ENCODE measurements around the gene COL23A1.
"Not testable (repeated sequence)": the region's sequence is repeated elsewhere in the genome, so short reads cannot be mapped to it uniquely, and the experiment has no call there.

The COL23A1 gene

DNA sequence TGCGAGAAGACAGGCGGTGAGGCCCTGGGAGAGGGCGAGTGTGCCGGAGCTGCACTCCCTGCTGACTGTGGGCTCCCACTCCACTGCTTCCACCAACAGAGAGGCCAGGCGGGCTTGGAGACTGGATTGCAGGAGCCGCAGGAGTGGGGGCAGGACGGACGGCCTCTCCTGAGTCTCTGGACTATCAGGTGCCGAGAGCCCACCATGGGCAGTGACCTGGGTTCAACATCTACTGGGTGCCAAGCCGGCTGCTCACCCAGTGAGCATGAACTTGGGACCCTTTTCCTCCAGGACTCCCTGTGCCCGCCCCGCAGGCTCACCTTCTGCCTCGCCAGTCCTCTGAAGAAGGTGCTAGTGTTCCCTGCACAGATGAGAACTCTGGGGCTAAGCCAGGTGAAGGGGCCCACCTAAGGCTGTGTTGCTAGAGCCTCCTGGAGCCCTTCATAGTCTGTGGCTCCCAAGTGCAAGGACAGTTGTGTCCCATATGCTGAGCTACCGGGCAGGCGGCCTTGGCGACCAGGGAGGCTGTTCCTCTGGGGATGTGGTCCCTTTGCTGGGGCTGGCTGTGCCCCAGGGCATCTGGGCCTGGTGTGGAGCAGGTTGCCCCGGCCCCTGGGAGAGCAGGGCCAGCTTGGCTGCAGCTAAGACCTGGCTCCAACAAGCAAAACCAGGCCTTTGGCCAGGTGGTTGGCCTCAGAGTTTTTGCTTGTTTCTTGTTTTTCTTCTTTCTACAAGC, 279.9 kb downstream of the COL23A1 start:
- no peak for DNase-seq

DNA sequence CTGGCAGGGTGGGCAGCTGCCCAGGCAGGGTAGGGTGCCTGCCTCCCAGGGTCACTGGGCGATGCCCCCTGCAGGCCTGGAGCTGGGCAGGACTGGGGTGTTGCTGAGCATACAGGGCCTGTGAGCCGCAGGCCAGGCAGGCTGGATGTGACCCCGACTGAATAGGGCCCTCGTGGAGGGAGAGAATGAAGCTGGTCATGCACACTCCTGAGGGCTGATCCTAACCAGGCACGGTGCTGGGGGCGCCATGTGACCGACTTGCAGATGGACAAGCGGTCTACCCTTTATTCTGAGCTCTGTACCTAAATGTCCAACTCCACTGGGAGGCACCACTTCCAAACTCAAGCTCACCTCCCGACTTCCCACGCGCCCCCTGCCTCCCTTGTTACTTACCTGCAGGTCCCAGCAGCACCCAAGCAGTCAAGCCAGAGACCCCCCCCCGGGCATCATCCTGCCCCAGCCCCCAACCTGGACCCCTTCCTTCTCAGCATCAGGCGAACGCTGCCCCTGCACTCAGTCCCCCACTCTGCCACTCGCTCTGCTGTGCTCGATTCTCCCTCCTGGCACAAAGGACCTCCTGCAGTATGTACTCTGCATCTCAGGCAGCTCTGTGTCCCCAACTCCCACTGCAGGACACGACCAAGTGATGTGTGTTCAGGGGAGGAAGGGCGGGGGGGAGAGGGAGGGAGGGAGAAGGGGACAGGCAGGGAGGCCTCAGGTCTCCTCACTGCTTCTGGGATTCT, 280.8 kb downstream of the COL23A1 start:
- no peak for DNase-seq

DNA sequence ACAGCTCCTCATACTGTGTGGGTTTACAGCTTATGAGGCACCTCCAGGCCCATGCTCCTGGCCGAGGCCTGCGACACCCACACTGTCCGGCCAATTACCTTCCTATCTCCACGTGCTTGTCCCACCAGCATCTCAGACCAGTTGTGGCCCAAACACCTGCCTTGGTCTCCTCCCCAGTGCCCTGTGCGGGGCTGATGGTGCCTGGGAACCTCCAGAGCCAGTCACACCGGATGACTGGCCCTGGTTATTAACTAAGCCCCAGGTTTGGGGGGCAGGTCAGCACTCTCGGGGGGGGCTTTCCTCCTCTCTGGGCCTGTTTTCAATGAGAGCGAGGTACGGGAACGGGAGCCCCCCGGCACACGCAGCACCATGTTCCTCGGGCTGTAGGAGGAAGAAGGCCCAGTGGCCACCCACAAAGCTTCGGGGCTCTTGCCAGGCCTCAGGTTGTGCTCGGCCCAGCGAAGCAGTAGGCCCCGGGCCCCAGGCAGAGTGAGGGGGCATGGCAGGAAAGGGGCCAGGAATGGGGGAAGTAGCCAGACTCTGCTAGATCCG, 281.6 kb downstream of the COL23A1 start:
- no peak for DNase-seq

DNA sequence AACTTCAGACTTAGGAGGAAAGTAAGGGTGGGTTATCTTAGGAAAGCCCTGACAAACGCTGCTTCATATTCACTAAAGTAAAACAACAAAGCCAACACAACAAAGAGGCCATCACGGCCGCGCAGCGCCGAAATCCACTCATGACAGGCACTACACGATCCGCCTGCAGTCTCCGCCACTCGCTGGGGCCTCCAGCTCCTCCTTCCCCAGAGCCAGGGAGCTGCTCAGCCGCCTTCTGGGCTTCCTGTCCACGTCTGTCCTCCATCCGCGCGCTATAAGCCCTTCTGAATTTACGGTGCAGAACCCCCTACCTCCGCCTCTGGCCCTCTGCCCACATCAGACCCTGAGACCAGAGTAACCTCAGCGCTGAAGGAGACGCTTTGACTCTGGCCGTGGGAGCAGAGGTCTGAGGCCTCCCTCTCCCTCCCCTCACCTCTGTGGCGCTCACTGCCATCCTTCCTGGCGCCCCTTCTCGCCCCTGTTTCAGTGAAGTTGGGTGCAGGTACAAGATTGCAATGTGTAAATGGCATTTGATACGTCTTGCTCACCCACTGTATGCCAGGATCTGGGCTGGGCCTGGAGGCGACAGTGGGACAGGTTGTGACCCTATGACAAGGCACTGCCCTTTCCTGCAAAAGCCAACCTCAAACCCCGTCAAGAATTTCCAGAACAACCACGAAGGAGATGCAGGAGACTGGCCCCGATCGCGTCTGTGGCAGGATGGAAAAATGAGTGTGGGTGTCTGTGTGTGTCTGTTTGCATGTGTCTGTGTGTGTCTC, 282.7 kb downstream of the COL23A1 start:
- no peak for DNase-seq

DNA sequence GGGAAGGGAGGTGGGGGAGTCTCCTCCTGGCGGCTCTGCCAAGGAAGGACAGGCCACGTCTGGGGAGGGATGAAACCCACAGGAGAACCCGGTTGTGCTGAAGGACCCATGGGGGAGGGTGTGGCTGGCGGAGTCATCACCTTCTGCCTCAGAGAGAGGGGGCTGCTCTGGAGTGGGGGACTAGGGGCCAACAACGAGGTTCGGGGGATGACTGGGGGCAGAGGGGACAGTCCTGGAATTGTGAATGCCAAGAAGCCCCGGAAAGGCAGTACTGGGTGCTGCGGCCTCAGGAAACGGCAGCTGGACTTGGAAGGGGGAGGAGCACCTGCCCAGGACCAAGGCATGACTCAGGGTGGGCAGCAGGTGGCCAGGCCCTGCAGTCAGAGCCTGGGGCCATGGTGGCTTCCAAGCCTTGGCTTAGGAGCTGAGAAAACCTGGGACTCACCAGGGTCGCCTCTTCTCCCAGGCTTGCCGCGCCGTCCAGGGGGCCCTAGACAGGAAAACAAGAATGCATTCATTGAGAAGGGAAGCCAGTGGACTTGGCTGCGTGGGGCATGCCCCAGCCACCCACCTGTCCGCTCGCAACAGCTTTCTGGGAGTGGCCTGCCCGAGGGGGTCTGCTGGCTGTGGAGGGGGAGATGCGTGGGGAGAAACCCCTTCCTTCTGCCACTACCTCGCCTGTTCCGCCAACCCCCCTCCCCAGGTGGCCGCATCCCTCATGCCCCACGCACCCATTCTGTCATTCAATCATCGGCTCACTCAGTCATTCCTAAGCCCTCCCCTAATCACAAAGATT, 283.6 kb downstream of the COL23A1 start:
- no peak for DNase-seq

DNA sequence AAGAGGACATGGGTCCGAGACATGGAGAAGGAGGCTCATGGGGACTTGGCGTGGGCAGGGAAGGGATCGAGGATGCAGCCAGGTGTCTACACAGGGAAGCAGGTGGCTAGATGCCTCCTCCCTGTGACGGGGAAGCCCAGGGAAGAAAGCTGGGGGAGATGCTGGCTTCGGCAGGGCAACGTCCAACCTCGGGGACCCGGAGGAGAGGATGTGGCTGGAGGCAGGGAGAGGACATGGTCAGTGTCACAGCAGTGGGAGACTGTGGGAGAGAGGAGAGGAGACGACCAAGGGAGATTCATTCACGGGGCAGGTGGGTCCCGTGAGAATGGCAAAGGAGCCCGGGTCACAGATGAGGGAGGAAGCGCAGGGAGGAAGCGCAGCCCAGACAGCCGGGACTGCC, 284.4 kb downstream of the COL23A1 start:
- DNase-seq: no peak

DNA sequence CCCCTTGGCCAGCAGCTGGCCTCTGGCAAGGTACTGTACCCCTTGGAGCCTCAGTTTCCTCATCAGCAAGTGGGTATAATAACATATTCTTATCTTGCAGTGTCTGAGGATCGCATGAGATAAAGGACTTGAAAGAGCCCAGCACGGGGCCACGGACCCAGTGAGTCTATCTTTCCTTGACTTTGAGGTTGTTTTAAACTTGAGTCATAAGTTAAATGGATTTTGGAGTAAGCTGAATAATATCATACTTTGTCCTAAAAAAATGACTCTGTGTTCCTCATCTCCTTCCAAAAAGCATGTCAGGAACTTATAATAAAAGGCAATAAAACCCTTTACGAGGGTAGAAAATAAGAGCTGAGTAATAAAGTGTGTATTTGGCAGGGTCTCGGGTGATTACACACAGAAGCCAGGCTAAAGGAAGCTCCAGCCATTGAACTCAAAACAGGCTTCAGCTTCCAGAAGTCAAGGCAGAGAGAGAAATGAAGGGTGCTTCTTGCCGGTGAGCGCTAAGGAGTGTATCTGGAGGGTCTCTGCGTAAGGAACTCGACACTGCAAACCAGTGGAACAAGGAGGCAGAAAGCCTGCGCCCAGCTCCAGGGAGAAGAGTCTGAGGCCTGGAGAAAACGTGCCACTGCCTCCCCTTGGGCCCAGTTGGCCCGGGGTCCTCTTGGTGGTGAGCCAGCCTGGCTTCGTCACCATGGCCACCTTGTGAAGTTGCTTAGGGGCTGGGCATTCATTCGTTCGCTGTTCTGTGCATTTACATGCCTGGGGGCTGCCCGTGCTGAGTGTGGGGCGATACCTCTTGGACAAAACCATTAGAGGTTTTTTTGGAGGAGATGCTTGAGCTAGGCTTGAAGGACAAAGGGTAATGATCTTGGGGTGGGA, 285.2 kb downstream of the COL23A1 start:
- DNase-seq: no peak

DNA sequence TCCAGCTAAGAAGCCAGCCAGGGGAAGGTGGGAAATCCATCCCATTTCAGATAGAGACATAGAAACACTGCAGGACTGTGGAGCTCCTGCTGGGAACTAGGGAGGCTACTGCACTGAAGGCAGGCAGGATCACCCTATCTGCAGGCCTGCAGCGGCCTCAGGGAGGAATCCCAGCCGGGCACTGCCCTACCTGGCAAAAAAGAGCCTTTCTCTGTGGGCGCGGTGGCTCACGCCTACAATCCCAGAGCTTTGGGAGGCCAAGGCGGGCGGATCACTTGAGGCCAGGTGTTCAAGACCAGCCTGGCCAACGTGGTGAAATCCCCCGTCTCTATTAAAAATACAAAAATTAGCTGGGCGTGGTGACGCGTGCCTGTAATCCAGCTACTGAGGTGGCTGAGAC, 286.2 kb downstream of the COL23A1 start:
- DNase-seq: no peak

DNA sequence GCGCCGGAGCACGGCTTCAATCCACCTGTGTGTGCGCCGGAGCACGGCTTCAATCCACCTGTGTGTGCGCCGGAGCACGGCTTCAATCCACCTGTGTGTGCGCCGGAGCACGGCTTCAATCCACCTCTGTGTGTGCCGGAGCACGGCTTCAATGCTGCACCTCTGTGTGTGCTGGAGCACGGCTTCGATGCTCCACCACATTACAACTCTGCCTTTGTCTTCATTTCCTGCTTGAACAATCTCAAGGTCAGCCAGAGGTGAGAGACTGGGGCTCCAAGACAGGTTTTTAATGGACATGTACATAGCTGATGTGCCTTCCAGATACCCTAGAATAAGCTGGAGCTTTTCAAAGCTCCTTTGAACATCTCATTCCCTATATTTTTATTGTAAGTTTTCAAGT, 287.9 kb downstream of the COL23A1 start:
- not testable (repeated sequence) for DNase-seq

DNA sequence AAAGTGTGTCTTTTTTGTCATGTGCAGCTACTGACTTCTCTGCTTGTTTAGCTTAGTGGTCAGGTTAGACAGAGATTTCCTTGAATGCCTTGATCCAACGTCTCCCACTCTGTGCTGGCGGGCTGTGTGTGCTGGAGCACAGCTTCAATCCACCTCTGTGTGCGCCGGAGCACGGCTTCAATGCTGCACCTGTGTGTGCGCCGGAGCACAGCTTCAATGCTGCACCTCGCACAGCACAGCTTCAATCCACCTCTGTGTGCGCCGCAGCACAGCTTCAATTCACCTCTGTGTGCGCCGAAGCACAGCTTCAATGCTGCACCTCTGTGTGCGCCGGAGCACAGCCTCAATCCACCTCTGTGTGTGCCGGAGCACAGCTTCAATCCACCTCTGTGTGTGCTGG, 288.6 kb downstream of the COL23A1 start:
- no peak for DNase-seq

DNA sequence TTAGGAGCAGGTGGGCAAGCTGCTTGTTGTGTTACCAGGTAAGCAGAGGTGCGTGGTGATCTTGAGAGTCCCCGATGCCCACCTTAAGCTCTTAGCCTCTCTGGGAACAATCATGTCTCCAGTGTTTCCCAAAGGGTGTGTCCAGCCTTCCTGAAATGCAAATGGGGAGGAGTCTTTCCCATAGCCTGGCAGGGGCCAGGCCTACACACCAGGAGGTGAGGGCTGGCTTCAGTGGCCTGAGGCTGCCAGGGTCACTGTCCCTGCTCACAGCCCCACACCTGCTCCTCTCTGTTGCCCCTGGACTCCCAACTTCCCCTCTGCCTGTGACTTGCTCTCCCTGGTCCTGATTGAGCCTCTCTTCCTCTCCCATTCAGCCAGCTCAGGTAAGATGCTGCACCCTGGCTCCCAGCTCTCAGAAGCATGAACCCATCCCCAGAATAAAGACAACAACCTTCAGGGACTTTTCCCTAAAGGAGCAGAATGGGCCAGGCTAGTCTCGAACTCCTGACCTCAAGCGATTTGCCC, 291.8 kb downstream of the COL23A1 start:
- DNase-seq: no peak

DNA sequence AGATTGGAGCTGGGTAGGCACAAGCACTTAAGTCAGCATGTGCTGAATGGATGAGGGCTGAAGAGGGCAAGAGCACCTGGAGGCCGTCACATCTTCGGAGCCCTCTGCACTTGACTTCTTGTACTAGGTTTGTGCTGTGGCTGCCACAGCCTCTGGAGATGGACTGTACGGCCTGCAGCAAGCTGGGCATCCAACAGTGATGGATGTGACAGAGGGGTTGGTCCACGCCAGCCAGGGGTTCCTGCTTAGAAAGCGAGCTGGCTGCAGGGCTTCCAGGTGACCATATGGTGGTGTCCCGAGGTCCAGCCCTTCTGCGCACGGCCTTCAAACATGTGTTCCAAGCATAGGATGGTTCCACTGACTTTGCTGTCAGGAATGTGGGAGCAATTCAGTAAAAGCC, 292.4 kb downstream of the COL23A1 start:
- DNase-seq: no peak

DNA sequence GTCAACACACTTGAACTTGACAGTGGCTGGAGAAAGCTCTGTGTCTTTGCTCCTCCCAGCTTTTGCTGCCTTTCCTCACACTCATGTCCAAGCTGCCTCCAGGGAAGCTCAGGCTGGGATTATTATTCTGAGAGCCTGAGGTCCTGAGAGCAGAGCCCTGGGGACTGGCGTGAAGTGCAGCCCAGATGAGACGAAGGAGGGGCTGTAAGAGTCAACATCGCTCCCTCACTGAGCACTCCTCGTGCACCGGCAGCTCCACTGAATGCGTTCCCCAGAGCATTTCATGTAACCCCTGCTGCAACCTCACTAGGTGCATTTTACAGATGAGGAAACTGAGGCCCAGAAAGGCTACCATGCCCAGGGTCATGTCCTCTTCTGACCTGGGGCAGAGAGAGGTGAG, 294.1 kb downstream of the COL23A1 start:
- no peak for DNase-seq

DNA sequence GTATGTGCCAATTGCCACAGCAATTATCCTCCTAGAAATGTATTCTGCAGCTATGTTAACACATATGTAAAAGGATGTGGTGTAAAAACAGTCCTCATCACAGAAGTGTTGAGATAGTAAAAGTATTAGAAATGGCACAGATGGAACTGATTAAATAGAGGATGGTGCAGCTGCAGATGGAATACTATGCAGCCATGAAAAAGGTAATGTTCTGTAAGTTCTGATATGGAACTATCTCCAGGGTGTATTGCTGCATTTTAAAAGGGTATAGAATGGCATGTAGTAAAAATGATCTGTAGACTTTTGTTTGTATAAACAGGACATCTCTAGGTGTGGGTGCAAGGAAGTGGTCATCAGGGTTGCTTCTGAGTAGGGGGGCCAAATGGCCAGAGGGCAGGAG, 294.6 kb downstream of the COL23A1 start:
- DNase-seq: no peak

DNA sequence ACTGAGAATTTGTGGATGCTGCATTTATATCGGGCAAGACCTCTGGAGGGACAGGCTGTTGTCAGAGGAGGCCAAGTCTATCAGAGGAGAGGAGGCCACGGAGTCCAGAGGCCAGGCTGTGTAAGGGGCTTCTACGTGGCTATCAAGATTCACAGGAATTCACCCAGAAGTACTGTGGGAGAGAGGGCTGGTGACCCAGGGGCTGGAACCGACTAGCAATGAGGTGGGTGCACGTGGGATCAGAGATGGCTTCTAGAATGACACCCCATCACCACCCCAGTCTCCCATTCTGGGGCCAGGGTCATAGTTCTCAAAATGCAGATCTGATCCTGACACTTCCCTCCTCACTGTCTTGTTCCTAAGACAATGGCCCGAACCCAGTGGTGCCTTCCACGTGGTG, 296.4 kb downstream of the COL23A1 start:
- no peak for DNase-seq

DNA sequence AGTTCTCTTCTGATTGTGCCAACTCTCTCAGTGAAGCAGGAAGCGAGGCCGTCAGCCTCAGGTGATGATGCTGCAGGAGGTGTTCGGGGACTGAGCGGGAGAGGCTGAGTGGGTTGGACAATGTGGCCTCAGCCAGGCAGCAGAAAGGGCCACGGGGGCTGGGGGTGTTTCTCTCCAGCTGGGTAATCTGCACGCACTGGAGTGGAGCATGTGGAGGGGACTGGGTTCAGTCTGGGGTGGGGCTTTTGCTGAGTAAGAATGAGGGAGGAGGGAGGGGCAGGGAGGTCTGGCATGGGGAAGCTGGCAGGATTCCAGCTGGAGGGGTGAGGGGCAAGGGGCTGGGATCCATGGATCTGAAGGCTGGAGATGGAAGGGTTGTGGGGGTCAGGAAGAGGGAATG, 296.8 kb downstream of the COL23A1 start:
- no peak for DNase-seq

DNA sequence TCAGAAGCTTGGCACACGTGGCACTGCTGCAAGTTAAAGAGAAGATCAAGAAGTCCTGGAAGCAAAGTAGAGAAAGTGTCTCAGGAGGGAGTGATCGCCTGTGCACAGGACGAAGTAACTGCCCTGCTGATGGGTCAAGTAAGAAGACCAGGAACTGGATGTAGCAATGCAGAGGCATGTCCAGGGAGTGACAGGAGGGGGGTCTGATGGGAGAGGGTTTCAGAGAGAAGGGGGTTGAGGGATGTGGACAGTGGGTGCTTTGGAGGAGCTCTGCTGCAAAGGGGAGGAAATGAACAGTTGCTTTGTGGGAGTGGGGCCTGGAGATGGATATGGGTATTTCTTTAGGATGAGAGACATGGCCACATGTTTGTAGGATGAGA, 297.4 kb downstream of the COL23A1 start:
- no peak for DNase-seq

DNA sequence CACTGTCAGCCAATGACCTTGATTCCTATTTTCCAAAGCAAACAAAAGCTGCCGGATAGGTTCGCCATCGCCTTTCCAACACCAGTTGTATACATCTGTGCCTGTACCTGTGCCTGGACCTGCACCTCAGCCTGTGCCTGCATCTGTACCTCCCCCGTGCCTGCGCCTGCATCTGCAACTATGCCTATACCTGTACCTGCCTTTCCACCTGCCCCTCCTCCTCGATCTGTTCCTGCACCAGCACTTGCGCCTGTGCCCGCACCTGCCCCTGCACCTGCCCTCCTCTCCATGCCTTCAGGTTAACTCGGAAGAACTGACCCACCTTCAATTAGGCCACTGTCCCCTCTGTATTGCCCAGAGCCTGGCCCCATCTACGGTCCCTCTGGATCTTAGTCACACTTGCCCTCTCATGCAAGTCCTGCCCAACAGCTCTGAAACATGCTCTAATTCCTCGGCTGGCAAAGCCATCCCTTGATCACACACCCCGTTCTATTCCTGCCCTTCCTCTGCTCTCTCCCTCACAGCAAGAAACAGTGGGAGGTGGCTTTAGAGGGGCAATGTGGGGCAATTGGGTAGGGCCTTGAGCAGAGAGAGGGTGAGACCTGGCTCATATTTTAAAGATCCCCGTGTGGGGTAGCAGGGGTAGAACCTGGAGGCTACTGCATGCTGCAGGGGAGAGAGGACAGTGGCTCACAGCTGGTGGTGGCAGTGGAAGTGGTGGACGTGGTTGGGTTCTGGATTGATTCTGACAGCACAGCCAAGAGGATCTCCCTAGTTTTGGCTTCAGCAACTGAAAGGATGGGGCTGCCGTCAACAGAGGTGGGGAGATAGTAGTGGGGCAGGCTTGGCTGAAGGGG, 298.0 kb downstream of the COL23A1 start:
- no peak for DNase-seq

DNA sequence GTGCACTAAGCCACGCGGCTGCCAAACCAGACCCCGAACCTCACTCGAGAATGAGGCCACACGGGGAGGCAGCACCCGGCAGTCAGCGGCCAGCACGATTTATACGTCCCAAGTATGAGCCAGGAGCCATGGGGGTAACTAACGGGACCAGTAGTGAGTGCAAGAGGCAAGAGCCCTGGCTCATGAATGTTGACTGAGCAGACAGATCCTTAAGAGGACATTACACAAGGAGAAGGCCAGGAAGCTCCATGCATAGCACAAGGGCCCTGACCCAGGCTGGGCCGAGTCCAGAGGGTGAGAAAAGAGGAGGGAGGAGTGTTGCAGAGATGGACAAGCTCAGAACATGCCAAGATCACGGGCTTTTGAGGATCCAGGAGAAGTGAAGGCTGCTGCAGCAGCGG, 299.0 kb downstream of the COL23A1 start:
- no peak for DNase-seq

DNA sequence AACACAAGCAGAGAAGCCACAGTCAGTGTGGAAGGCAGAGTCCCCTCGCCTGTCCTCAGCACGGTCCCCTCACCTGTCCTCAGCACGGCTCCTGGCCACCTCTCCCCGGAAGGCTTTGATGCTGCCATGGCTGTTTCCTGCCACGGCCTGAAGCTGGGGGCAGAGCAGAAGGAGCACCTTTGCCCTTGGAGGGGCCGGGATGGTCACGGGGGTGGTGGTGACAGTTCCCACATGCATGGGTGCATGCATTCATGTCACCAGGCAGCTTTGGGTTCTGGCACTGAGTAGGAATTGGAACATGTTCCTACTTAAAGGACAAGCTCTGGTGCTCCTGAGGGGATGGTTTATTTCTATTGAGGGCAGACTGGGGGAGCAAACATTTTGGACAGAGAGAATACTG, 299.8 kb downstream of the COL23A1 start:
- DNase-seq: no peak

Data from CD4-positive, alpha-beta T cell treated with Interleukin-21 for 1 hour (primary cell).